GM18502 (cell line): ENCODE measurements around the gene NCOA1.

Source experiments
- ATAC-seq: cut with Tn5 transposase; IDR thresholded peaks from one replicate; pipeline ENCODE4 v1.9.1; 2021; ENCODE audit warnings: mild to moderate bottlenecking; ENCODE audit not compliant: unreplicated experiment, poor library complexity

The NCOA1 gene

DNA sequence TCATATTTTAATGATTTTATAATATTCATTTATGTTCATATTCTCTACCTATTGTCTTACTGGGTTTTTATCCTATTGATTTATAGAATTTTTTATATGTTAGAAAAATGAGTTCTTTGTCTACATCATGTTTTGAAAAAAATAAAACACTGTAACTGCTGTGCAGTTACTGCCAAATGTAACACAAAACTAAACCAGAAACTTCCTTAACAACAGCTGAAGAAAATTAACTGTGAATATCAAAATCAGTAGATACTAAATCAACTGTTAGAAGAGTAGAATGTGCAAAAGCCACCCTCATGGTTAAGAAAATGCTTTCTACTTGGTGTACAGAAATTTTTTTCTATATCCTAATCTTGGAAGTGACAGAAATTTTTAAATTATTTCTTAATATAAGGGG, 232.6 kb downstream of the NCOA1 start:
- ATAC-seq = no peak

DNA sequence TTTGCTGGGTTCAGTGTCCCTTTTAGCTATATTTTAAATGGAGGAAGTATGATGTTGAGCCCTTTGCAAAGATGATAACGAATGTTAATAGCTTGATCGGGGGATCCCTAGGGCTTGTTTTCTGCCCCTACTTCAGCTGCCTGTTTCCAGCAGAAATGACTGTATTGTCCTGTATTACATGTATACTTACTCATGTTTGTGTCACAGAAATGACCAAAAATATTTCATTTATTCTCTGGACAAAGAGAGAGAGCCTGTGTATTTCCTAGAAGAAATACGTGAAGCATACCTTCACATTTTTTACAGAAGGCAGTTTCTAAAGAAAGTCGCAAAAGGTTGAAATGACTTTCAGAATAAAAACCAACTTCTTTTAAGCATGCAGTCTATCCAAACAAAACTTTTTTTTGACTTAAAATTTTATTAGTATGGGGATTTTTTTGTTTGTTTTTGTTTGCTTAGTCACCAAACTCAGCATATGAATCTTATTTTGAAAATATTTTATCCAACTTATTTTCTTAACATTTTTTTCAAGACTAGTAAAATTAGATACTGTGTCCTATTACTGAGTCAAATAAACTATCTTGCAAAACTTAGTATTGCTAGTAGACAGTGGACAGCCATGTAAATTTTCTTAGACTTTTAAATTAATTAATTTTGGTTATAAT, 233.2 kb downstream of the NCOA1 start:
- no peak for ATAC-seq

DNA sequence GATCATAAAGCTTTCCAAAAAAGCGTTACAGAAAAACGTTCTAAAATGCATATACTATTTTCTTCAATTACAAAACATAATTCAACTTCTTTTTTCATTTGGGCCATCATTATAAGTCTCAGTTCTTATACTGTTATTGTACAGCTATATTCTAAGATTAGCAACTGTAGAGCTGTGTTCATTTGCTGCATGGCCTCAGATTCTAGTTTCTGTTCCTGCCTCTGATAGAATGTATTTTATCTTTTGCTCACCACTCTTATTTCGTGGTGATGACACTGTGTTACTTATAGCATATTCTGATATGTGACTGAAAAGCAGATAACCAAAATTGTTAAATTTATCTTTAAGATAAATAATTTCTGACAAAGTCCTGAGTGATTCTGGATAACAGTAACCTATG, 234.9 kb downstream of the NCOA1 start:
- ATAC-seq = peak; percentile 49

DNA sequence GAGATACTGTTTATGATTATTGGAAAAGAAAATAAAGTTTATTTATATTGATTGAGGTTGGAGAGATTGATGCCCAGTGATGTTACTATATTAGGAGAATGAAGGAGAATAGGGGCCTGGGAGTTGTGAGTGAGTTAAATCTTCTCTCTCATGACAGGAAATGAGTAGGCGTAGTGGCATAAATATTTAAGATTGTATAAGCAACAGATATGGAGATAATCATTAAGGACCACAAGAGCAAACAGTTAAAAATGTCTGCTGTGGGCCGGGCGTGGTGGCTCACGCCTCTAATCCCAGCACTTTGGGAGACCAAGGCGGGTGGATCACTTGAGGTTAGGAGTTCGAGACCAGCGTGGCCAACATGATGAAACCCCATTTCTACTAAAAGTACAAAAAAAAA, 239.4 kb downstream of the NCOA1 start:
- no peak for ATAC-seq

DNA sequence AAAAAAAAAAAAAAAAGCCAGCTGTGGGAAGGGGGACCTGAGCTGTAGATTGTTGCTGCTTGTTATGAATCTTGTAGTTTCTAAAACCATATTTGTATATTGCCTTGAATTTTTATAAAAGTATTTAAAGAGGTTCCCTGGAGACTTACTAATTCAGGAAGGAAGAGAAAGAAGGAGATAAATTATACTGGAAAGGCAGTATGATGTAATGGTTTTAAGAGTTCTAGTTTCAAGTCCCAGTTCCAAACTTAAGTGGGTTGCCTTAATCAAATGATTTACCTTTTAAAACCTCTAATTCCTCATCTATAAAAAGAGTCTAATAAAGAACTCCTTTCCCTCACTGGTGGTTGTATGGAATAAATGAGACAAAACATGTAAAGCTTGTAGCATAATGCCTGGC, 240.0 kb downstream of the NCOA1 start:
- no peak for ATAC-seq

DNA sequence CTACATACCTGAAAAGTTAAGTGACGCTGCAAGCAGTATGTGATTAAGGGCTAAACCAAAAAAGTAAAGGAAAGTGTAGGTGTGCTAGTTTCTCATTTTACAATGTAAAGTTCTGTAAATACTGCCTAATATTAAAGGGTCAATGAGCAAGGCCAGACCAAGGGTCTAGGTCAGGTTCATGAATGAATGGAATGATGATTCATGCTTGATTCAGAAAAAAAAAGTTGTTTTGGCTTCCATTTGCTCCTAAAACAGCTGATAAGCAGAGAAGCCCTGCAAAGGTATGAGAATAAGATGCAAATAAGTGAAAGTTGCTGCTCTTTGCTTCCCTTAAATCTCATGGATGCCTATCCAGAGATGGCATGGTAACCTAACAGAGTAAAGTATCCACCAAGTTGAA, 240.9 kb downstream of the NCOA1 start:
- no peak for ATAC-seq

DNA sequence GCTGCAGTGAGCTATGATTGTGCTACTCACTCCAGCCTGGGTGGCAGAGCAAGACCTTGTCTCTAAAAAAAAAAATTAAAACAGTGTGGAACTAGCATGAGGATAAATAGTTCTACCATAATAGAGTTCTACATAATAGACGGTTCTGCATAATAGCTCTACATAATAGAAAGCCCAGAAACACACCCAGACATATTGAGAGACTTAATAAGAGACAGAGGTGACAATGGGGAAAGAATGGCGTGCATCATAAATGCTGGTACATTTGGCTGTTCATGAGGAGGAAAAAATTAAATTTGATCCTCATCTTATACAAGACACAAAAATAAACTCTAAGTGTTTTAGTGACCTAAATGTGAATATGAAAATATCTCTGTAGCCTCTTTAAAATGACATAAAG, 243.7 kb downstream of the NCOA1 start:
- ATAC-seq = no peak

DNA sequence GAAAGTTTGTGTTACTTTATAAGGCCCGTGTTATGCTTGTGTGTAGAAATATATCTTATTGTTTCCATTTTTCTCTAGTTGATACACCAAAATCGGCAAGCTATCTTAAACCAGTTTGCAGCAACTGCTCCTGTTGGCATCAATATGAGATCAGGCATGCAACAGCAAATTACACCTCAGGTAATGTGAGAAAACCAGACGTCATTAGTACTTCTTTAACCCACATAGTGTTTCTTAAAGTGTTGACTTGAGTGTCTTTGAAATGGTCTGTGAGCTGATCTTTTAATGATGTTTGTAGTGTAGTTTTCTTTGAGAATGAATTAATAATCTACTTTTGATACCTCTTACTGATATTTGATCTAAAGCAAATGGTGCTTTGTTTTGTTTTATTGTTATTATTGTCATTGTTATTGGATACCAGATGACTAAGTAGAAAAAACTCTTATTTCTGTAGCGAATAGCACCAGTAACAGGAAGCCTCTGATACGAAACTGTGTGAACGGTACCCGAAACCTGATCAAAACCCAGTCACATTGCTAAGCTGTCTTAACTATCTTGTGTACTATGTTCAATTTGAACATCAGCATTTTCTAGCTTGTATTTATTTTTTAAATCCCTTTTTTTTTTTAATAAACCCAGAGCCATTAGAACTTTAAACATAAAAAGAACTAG, 248.4 kb downstream of the NCOA1 start:
- ATAC-seq = no peak

DNA sequence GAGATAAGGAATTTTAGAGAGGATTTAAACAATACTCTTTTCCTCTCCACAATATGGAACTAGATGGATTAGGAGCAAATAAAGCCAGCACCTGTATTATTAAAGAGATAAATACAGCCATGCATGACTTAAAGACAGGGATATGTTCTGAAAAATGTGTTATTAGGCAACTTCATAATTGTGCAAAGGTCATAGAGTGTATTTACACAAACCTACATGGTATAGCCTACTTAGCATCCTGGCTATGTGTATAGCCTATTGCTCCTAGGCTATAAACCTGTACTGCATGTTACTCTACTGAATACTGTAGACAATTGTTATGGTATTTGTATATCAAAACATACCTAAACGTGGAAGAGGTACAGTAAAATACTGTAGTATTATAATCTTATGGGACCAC, 249.1 kb downstream of the NCOA1 start:
- ATAC-seq = no peak

DNA sequence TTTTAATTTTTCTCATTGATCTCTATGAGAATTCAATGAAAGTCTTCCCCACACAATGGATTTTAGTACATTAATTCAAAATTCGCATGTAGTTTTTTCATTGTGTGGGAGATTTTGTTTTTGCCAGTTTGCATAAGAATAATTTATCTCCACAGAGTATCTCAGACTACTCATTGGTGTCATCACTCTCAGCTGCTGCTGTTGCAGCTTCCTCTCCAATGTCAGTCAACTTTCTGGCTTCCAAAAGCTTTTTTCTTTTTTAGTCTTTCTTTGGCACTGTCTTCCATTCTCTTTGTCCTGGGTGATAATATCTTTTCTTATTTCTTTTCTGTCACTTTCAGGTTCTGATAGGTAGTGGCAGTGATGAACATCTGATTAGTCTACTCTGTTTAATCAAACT, 251.7 kb downstream of the NCOA1 start:
- ATAC-seq = no peak

DNA sequence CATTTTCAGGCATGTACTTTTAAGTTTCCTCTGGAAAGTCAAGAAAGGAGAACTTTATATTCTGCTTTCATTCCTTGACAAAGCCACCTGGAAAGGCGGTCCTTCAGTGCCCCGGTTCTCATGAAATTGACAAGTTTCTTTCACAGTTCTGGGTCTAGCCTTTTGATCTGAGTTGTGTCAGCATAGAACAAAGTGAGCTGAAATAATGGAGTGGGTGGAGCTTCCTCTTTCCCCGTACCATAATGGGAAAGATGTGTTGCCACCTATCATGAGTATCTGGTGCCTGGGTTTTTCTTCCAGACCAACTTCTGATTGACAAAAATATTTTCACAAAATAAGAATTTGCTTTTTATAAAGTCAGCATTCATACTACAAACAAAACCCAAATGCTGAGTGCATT, 252.9 kb downstream of the NCOA1 start:
- ATAC-seq = no peak

DNA sequence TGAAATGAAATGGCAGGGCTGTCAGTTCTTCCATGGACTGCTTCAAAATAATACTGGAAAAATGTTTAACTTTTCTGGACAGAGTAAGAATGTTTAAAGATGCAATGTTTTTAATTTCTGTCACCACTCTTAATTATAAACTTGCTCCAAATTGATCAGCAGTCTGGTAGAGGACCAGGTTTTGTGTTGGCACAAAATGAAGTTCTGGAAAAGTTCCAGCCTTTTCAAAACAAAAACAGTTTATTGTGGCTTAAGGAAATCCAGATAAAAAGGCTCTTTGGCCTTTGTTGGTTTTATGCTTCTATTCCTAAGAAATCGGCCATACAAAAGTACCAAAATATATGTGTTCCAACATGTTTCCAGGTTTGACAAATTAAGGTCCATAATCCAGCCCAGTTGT, 253.3 kb downstream of the NCOA1 start:
- ATAC-seq = no peak

DNA sequence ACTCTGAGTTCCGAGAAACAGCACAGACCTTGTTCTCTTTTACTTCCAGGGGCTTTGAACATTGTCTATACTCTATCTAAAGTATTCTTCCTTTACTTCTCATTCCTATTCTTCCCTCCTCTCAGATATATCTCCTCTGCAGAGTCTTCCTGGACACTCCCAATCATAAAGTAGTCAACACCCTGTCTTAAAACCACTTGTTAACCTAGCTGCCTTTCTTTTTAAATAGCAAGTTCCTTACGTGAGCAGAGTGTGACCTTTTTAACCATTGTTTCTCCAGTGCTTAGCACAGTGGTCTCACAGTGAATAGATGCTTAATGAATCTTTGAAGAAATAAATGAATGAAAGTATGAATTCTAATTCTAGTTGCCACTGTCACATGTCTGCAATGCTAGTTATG, 254.8 kb downstream of the NCOA1 start:
- no peak for ATAC-seq

DNA sequence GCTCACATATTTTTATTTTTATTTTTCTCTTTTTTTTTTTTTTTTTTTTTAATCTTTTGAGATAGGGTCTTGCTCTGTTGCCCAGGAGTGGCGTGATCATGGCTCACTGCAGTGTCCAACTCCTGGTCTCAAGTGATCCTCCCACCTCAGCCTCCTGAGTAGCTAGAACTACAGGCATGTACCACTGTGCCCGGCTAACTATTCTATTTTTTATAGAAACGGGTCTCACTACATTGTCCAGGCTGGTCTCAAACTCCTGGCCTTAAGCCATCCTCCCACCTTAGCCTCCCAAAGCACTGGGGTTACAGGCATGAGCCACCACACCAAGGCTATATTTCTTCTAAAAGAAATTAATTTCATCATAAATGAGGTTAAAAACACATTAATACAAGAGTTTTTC, 256.2 kb downstream of the NCOA1 start:
- no peak for ATAC-seq

DNA sequence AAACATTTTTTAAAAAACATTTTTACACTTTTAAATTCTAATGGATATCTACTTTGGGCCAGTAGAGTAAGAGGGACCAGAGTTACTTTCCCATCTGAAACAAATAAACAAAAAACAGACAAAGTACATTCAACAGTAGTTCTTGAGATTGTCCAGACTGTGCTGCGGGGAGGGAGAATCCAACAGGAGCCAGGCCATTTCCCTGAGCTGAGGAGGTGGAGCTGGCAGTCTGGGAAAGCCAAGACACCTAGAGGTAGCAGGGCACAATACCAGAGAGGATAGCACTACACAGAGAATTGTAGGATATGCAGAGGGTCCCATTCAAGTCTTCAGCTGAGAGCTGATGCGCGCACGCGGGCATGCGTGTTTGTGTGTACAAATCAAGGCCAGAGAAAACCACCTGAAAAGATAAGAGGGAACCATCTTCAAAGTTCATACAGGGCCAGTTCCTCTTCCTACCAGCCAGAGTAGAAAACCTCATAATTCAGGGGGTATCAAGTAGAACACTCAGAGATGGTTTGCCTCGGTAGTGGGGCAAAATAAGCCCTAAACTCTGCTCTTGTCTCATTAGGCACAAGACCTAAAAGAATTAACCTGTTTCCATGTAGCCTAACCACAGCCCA, 258.1 kb downstream of the NCOA1 start:
- no peak for ATAC-seq

DNA sequence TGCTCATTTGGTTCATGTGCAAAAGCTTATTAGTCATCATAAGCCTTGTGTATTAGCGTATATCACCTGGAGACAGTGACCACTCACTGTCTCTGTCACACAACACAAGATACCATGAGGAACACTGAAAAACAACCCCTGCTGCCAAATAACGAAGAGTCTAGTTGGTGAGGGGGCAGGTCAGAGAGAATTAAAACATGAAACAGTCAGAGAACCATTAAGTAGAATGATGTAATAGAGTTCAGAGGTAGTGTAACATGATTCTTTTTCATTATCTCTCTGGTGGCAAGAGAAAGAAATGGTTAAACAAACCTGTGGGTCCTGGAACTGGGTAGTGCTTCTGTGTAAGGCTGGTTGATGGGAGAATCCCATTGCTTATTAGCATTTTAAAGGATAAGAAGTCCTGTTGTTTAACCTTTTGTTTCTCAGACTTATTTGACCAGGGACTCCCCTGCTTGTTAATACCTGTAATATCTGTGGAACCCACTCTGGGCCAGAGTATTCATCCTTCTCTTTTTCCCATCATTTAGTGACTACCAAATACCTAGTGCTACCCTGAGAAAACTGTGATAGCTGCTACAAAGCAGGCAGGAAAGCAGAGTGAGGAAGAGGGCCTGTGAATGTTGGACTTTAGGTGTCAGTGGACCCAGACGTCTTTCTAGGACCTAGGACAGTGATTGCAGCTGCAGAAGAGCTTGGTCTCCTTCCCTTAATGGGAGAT, 264.1 kb downstream of the NCOA1 start:
- no peak for ATAC-seq

DNA sequence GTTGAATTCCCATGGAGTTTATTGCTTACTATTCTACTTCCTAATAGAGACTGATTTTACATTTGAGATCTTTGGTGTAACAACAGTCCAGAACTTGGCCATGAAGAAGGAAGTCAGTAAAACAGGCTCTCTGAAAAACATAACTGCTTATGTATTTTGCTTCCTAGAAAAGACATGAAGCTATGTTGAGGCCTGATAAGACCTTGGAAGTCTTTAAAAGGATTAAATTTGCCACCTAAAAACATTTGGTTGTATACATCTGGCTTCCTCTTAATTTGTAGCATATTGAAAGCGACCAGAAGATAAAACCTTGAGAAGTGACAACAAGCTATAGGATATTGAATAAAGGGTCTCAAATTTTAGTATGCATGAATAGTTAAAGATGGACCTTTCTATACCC, 265.7 kb downstream of the NCOA1 start:
- no peak for ATAC-seq

DNA sequence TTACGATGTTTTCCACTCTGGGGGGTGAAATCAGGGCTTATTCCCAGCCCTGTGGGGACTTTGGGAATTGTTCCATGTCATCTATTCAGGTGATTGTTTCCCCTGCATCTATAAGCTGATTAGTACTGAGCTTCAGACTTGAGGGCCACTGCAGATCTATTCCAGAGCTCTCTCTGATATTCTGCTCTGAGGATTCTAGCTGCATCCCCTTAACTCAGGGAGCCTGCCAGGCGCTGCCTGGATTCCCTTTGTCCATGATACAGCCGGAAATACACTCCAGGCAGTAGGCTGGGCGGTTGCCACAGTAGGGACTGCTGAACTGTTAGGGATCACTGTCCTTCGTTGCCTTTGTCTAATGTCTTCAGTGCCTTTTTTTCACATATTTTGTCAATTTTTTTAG, 270.8 kb downstream of the NCOA1 start:
- ATAC-seq = no peak

DNA sequence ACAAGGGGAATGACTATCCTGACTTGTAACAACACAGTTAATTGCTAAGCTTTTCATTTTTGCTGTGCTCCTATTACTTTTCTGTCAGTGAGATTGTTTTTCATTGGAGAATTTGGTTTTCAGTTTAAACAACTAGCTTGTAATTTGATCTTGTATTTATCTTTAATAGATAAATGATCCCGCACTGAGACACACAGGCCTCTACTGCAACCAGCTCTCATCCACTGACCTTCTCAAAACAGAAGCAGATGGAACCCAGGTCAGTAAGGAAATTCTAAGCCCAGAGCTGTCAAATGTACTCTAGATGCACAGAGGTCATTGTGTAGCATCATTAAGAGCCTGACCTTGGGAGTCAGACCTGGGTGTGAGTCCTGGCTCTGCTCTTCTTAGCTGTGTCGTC, 271.5 kb downstream of the NCOA1 start:
- ATAC-seq = no peak

DNA sequence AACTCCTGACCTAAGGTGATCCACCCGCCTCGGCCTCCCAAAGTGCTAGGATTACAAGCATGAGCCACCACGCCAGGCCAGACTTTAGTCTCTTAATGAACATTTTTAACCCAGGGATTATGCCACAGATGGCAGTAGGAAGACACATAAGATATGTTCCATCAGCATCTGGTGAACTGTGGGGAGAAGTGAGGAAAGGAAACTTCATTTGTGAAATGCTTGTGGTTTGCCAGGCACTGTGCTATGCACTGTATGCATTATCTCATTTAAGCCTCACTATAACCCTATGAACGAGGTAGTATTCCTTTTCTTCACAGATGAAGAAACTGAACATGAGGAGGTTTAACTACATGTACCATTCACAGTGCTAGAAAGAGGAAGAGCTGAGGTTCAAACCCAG, 272.8 kb downstream of the NCOA1 start:
- ATAC-seq = no peak

DNA sequence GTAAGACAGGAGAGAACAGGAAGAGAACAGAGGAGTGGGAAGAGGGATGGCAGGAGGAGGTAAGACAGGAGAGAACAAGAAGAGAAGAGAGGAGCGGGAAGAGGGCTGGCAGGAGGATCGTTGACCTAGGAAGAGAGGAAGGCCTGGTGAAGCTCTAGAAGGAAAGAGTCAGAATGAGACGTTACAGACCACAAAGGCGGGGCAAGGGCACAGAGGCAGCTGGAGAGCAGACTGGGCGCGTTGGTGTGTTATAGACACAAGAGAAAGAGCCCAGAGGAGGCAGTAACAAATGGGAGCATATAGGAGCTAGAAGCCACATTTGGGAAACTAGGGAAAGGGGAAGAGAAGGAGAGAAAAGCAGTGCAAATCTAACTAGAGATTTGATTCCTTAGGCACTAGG, 275.6 kb downstream of the NCOA1 start:
- ATAC-seq = no peak
